GM03348 (cell line): Measurements from ENCODE around the gene COL5A1.

Experiments used
- DNase-seq: peaks from one replicate; pipeline ENCODE4 v3.0.0; 2012; ENCODE audit warnings: low spot score

The COL5A1 gene

GRCh38 chr9:134641173-134641989 lies at the start of gene COL5A1:
Gene COL5A1, plus strand, starts transcription at chr9:134641803. Its CDS starts 385 bp downstream, at chr9:134642188.
- DNase-seq = peak; percentile 98

- peak; percentile 94 for DNase-seq
These were observed 49.4 kb upstream of the COL5A1 start for GRCh38 chr9:134592018-134592818.

- no peak for DNase-seq
These were observed 48.8 kb upstream of the COL5A1 start for GRCh38 chr9:134592819-134593200.

GRCh38 chr9:134593286-134594077 lies 48.1 kb upstream of the COL5A1 start:
- DNase-seq = no peak

- DNase-seq = no peak
These were observed 47.3 kb upstream of the COL5A1 start for GRCh38 chr9:134594078-134594941.

- DNase-seq = no peak
These were observed 46.6 kb upstream of the COL5A1 start for GRCh38 chr9:134595014-134595413.

- no peak for DNase-seq
These were observed 44.3 kb upstream of the COL5A1 start for GRCh38 chr9:134597041-134597913.

- no peak for DNase-seq
These were observed 43.4 kb upstream of the COL5A1 start for GRCh38 chr9:134597957-134598883.

GRCh38 chr9:134598884-134599245 lies 42.7 kb upstream of the COL5A1 start:
- no peak for DNase-seq

GRCh38 chr9:134600371-134600770 lies 41.2 kb upstream of the COL5A1 start:
- no peak for DNase-seq

GRCh38 chr9:134600836-134601638 lies 40.6 kb upstream of the COL5A1 start:
- no peak for DNase-seq

GRCh38 chr9:134601764-134602163 lies 39.8 kb upstream of the COL5A1 start:
- no peak for DNase-seq

GRCh38 chr9:134602547-134603362 lies 38.8 kb upstream of the COL5A1 start:
- DNase-seq = peak; percentile 93

- DNase-seq = no peak
These were observed 36.8 kb upstream of the COL5A1 start for GRCh38 chr9:134604834-134605233.

GRCh38 chr9:134605351-134605965 lies 36.1 kb upstream of the COL5A1 start:
- DNase-seq = no peak

- DNase-seq = no peak
These were observed 35.6 kb upstream of the COL5A1 start for GRCh38 chr9:134605966-134606357.
